Hippocampal formation (tissue), 2 donors: ENCODE data around the gene DPH6.
"Not testable (repeated sequence)": the region's sequence is repeated elsewhere in the genome, so short reads cannot be mapped to it uniquely, and the experiment has no call there.

Experiments
- DNase-seq, 2 donors: peaks; one replicate each; lab custom pipeline; 2025; lab: John Stamatoyannopoulos, UW

Gene DPH6

DNA sequence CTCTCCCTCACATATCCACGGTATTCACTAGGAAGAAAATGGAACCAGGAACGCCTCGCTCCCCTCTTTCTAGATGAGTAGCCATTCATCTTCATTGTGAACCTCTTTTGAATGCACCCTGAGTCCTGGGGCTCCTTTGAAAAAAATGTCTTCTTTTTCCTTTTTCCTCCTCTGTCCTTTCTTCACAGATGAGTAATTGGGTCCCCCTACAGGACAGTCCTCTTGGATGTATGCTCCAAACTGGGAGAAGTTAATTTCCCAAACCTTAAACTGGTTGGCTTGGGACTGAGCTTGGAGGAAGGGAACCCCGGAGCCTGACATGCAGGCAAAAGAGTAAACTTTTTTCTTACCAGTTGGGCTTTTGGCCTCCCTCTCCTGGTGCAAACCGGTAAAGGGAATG is 108.8 kb downstream of the DPH6 start:
- DNase-seq: no peak

DNA sequence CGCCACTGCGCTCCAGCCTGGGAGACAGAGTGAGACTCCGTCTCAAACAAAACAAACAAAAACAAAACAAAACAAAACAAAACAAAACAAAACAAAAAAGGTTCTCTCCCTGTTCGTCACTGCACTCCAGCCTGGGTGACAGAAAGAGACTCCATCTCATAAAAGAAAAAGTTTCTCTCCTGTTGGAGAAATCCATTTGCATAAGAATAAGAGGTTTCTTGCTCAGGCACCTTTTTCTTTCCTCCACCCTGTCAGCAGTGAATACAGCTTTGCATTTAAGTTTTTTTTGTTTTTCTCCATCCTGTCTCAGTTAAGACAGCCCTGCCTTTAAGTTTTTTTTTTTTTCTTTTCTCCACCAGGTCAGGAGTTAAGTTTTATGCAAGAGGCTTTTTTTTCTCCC is 109.5 kb downstream of the DPH6 start:
- DNase-seq: no peak

DNA sequence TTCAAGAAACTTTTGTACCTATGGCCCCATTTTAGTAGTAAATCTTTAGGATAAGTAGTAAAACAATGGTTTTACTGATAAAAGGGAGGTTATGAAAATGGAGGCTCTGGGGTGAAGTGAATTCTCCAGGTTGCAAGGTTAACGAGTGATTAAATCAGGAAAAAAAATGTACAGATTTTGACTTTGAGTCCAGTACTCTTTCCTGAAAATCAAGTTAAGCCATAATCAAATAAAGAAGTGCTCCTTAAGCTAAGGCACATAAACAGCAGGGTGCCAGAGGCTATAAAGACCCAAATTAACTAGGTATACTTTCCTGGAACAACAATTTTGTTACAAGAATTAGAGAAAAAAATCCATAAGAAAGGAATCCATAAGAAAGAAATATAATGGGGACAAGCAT is 114.7 kb downstream of the DPH6 start:
- no peak for DNase-seq

DNA sequence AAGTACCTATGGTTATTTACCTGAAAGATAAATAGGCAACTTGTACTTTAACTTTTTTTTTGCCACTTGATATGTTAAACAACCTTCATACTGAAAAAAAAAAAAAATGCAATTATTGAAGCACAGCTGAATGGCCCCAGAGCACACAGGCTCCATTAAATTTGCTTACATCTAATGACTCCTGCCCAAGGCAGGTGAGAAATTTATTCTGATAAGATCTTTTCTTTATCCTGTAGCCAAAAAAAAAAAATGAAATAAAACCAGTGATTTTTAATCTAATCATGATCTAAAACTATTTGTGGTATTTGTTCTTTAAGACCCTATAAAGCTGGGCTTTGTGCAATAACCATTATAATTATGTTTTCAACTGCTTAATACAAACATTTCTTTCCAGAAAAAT is 115.7 kb downstream of the DPH6 start:
- DNase-seq: no peak

DNA sequence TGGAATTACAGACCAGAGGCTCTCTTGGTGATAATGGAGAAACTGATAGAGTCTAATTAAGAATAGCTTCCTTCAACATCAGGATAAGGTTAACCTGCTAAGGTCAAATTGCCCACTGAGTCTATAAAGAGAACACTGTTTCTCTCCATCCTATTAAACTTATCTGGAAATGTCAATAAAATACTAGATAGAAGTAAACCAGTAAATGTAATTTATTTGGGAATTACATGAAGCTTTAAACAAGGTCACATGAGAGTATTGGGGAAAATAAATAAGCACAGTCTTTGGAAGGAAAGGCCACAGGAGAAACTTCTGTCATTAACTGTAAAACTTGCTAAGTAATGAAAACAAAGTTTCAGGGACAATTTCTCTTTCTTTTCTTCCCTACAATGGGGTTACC is 118.5 kb downstream of the DPH6 start:
- no peak for DNase-seq

DNA sequence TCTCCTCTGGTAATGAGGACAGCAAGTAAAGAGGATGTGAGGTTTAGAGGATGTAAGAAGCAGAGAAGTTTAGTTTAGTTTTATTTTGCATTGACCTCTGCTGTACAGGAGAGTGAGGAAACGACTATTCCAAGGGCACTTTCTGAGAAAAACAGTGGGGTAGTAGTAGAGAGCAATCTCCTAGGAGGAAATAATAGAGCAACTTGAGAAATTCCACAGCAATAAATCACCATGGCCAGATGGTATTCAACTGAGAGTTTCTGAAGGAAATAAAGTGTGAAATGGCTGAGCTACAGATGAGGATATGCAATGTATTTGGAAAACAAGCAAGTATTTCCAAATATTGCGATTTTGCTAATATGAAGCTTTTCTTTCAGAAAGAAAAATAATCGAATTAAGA is 118.9 kb downstream of the DPH6 start:
- no peak for DNase-seq

DNA sequence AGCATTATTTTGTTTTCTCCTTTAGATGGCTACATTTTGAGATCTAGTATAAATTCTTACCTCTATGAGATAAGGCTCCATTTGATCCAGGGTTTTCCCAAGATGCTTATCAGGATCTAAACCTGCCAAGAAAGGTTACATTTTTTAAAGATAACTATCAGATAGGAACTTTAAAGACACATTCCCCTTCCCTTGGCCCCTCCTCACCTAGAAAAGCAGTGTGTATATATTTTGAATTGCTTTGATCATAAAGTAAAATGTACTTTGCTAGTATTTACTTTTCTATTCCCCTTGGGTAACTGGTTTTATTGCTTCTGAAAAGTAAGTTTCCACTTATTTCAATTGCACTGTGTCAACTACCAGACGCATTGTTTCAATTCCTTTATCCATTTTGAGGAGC is 135.2 kb downstream of the DPH6 start:
- DNase-seq: no peak

DNA sequence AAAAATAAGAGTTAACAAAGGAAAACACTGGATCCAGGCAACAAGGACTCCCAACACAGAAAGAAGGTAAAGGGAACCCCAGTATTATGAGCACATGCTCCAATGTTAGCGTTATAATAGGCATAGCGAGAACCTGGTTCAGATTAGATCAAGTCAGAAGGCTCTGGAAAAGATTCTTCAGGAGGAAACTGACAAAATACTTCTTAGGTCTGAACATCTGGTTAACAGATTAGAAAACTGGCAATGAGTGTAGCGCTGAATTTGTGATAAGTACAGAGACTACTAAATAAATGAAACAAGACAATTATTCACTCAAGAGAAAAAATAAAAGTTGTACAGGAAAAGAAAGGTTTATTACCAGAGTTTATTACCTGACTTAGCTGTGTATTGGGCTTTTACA is 146.1 kb downstream of the DPH6 start:
- no peak for DNase-seq

DNA sequence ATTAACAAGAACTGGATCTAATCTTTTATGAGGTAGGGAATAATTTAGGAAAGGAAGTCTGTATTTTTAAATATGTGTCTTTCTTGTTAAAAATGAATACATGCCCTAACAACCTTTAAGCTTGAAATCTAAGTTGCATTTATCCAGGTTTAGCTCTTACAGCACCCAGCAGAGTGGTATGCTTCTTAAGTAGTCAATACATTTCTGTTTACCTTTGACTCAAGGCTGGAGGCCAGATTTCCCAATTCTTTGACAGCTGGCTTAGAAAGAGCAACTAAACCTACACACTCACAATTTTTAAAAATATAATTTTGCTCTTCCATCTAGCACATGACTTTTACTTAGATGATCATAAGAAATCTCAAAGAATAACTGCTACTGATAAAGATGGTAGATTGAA is 148.9 kb downstream of the DPH6 start:
- no peak for DNase-seq

DNA sequence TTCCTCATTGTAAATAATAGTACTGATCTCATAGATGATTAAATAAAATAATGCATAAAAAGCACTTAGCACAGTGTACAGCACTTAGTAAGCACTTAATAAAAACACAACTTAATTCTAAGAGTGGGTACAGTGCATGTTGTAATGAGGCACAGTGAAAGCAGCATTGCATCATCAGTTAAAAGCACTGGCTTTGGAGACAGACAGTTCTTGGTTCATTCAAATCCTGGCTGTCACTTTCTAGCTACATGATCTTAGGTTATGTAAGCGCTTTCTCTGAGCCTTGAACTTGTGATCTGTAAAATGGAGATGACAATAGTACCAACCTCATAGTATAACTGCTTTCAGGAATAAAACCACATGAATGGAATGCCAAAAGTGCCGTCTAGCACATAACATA is 151.5 kb downstream of the DPH6 start:
- DNase-seq: no peak

DNA sequence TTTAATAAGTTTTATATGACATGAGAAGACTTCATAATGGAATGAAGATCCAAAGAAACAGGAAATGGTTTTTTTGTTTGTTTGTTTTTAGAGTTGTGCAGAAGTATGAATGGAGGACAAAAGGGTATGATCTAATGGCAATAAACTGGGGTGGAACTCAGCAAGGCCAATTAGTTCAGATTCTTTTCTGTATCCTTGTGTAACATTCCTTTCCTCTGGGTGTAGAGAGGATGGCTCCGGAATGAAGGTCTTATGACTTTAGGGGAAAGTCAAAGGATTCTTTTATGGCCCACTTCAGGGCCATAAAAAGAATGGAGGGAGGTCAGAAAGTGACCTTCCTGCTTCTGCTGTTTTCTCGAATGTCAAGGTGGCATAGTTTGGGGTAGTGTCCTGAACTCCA is 152.6 kb downstream of the DPH6 start:
- no peak for DNase-seq

DNA sequence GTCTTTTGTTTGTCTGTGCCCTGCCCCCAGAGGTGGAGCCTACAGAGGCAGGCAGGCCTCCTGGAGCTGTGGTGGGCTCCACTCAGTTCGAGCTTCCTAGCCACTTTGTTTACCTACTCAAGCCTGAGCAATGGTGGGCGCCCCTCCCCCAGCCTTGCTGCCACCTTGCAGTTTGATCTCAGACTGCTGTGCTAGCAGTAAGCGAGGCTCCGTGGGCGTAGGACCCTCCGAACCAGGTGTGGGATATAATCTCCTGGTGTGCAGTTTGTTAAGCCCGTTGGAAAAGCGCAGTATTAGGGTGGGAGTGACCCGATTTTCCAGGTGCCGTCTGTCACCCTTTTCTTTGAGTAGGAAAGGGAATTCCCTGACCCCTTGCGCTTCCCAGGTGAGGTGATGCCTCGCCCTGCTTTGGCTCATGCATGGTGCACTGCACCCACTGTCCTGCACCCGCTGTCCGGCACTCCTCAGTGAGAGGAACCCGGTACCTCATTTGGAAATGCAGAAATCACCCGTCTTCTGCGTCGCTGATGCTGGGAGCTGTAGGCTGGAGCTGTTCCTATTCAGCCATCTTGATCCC is 154.5 kb downstream of the DPH6 start:
- not testable (repeated sequence) for DNase-seq

DNA sequence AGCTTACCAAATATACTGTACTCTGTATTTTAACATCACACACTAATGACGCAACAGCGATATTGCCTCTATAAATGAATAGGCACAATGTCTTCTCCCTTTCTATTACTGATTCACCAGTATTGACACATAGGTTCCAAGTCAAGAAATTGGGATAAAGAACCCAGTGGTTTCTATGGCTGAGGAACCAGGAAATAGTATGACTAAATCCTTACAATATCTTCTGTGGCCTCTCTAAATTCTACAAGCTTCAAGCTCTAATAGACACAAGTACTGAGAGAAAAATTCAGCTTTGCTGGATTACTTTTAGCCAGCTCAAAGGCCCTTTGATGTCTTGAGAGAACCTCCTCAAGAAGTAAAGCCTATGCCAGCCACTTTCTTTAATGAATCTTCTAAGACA is 162.5 kb downstream of the DPH6 start:
- no peak for DNase-seq

DNA sequence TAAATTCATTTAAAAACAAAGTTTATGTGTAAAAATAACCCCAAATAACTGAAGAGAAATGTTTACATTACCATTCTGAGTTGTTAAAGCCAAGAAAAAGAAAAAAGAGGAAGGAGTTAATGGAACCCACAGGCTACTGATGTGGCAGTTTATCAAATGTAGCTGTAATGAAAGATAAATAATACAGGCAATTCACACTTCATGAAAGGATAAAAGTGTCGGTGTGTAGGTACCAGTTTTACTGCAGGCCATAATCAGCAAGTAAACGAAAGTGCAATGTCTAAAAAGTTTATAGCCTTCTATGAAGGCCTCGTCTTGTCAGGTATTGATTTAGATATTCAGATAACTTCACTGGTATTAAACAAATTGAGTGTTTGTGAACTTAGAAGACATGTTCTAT is 164.6 kb downstream of the DPH6 start:
- no peak for DNase-seq

DNA sequence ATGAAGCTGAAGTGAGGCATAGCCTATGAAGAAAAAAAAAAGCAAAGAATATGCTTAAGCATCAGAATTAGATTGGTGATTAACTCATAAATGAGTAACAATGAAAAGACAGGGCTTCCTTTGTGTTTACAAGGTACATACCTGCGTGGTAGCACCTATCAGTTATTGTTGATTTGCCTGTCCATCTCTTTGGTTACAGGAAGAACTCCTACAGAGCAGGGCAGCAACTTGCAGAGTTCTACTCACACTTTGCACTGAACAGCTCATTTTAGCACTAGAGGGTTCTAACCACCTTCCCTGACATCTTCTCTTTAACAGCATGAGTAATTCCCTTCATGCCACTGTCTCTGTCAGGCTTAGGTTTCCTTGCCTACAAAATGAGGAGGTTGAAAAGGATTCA is 166.0 kb downstream of the DPH6 start:
- DNase-seq: no peak

DNA sequence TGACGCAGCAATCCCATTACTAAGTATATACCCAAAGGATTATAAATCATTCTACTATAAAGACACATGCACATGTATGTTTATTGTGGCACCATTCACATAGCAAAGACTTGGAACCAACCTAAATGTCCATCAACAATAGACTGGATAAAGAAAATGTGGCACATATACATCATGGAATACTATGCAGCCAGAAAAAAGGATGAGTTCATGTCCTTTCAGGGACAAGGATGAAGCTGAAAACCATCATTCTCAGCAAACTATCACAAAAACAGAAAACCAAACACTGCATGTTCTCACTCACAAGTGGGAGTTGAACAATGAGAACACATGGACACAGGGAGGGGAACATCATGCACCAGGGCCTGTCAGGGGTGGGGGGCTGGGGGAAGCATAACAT is 167.5 kb downstream of the DPH6 start:
- not testable (repeated sequence) for DNase-seq

DNA sequence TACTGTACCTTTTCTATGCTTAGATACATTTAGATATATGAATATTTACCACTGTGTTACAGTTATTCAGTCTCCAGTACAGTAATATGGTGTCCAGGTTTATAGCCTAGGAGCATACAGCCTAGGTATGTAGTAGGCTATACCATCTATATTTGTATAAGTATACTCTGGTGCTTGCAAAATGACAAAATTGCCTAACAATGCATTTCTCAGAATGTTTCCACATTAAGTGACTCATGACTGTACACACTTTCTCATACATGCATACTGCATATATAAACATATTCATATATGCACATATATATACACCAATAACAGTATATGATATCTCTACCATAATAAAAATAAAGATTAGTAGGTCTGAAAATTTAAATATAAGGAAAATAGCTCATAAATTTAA is 169.3 kb downstream of the DPH6 start:
- no peak for DNase-seq

DNA sequence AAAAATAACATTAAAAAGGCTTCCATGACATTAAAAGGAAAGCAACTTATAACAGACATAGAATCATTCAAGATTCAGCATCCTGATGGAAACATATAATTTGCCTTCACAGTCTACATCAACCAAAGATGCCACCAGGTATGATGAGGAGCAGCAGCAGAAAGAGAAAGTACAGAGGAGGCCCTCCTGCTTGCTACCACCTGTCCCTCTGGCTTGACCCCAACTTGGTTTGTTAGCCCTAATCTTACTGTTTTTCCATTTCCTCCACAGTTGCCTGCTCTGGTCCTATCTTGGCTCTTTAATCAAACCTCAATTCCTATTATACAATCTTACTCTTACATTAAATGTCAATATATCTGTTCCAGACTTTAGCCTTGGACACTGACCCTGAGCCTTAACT is 171.3 kb downstream of the DPH6 start:
- DNase-seq: no peak

DNA sequence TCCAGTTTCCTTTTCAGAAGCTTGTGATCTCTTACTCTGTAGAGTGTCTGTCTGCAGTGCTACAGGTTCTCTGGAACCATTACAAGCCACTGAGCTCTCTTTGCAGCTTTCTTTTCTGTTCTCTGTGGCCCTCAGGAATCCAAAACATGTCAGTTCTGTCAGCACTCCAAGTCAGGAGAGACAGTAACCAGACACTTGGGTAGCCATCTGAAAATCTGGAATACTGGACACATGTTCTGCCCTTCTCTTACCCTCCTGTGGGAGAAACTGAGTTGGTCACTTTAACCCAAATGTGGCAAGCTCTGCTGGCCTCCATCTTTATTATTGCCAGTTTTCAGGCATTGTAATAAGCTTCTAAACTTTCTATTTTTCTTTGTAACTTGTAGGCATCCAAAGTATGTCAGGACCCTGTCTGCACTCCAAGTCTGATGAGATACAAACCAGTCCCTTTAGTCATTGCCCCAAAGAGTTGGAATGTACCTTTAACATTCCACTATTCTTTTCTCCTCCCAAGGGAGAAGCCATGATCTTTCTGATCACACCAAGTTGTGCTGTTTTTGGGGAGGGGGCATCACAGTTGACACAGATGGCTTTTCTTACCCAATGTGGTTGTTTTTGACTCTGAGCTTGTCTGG is 183.7 kb downstream of the DPH6 start:
- DNase-seq: no peak

DNA sequence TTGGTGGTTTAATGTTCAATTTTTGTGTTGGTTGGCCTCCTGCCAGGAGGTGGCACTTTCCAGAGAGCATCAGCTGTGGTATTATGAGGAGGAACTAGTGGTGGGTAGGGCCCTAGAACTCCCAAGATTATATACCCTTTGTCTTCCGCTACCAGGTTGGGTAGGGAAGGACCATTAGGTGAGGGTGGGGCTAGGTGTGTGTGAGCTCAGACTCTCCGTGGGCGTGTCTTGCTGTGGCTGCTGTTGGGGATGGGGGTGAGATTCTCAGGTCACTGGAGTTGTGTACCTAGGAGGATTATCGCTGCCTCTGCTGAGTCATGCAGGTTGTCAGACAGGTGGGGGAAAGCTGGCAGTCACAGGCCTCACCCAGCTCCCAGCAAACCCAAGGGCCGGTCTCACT is 187.1 kb downstream of the DPH6 start:
- DNase-seq: no peak

DNA sequence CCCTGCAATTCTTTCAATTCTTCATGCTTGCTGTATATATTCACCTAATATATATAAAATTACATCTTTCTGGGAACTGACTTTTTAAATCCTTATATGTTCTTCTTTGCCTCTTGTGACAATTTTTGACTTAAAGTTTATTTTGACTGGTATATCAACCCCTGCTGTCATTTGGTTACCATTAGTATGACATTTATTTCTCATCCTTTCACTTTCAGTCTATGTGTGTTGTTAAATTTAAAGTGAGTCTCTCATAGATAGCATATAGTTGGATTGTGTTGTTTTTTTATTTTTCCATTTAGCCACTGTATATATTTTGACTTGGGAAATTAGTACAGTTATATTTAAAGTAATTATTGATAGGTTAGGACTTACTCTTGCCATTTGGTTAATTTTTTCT is 194.9 kb downstream of the DPH6 start:
- DNase-seq: no peak

DNA sequence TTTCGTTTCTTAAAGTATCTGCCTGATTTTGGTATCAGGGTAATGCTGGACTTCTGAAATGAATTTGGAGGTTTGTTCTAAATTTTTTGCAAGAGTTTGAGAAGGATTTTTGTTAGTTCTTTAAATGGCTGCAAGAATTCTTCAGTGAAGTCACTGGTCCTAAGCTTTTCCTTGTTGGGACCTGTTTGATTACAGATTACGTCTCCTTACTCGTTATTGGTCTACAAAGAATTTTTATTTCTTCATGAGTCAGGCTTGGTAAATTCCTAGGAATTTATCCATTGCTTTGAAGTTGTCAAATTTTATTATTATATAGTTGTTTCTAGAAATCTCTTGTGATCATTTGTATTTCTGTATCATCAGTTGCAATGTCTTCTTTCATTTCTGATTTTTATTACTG is 196.0 kb downstream of the DPH6 start:
- no peak for DNase-seq

DNA sequence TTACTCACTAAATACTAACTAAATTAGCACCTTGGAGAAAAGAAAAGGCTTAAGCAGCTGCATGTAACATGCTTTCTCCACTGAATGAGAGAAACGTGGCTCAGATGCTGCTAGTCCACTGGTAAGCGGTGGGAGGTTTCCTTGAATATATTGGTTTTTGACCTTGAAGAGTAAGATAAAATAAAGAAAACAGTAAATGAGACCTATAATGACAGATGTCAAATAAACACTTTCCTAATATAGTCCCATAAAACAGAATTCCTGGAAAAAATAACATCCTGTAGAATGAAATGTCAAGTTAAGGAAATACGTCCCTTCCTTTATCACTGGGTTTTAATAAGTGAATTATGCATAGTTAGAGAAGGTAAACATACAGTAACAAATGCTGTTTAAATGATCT is 215.0 kb downstream of the DPH6 start:
- DNase-seq: no peak

DNA sequence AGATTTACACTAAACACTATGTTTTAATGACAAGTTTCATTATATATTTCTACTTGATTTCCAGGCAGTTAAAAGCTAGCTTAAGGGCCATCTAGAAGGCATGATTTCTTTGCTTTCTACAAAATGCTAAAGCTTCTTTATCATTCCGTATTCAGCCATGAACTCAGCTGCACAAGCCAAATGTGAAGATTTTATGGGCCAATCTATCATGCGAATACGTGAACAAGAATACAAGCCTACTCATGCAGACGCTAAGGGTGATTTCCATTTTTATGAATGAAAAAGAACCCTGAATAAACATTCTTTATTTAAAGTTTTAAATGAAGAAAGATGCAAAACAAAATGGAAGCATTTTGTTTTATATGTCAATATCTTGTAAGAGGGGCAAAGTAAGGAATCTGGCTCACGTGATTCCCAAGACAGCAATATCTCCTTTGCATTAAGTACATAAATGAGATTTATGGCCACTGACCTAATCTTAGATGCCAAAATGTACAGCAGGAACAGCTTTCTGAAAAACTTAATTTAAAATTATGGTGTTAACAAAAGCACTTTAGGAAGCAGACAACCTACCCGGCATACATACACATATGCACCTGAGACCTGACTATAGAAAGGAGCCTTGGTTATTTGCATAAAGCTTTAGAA is 215.8 kb downstream of the DPH6 start:
- DNase-seq: no peak
